ENCODE measurements around the gene THAP12. TPM values are rescaled to one million over a fixed set of nuclear protein-coding genes. Genes with fewer than 3 reads are reported as not detected.
A peak's percentile ranks its signal among the peaks of the same experiment; 100 is the strongest.

THAP12 gene
- 67.9 TPM for polyA plus RNA-seq (2012; ENCODE audit: insufficient read depth, insufficient read length, low read depth)

GRCh38 chr11:76380977-76381719 lies at the start of gene THAP12, which contains the start of gene GVQW3:
Gene THAP12 (minus strand): TSS chr11:76381132. CDS start chr11:76380836, 296 bp downstream.
Gene GVQW3 (plus strand): TSS chr11:76381323. CDS start chr11:76381829, 506 bp downstream.
- H3K9me3 ChIP-seq = no peaks in the 10 kb centered on the region
- DNase-seq = peak; percentile 99
- H3K27me3 ChIP-seq = no peaks in the 10 kb centered on the region
- no peaks in the 10 kb centered on the region; the same call in 1 of the 2 replicates for H3K36me3 ChIP-seq
- H3K4me1 ChIP-seq = no peaks in the 10 kb centered on the region; the same call in 1 of the 2 replicates
- TF ChIP-seq CTCF (IDR thresholded peaks at IDR 0.05; ENCODE audit: low read depth, low read length) = no peak
- H3K4me3 ChIP-seq (ENCODE audit: low read depth, low read length) = peak within 1 kb of the TSS; percentile 96

GRCh38 chr11:76426660-76427059 lies 45.7 kb upstream of the THAP12 start:
- Histone ChIP-seq H3K4me3 (ENCODE audit: low read depth, low read length) (no peak overlapping the region), H3K4me1 (no peaks in the 10 kb centered on the region), H3K9me3 (no peaks in the 10 kb centered on the region), H3K27me3 (no peaks in the 10 kb centered on the region), H3K36me3 (no peaks in the 10 kb centered on the region)
- TF ChIP-seq CTCF (IDR thresholded peaks at IDR 0.05; ENCODE audit: low read depth, low read length) = no peak
- DNase-seq = no peak

- TF ChIP-seq CTCF (IDR thresholded peaks at IDR 0.05; ENCODE audit: low read depth, low read length) = no peak
- H3K4me3 ChIP-seq (ENCODE audit: low read depth, low read length) = no peak overlapping the region
- no peaks in the 10 kb centered on the region for H3K27me3 ChIP-seq
- H3K9me3 ChIP-seq = no peaks in the 10 kb centered on the region
- no peak for DNase-seq
- H3K36me3 ChIP-seq = no peaks in the 10 kb centered on the region
- H3K4me1 ChIP-seq = no peaks in the 10 kb centered on the region
These were observed 44.0 kb upstream of the THAP12 start for GRCh38 chr11:76424891-76425290.

GRCh38 chr11:76424379-76424778 lies 43.4 kb upstream of the THAP12 start:
- Histone ChIP-seq H3K9me3 (no peaks in the 10 kb centered on the region), H3K4me3 (ENCODE audit: low read depth, low read length) (no peak overlapping the region), H3K36me3 (no peaks in the 10 kb centered on the region), H3K4me1 (no peaks in the 10 kb centered on the region), H3K27me3 (no peaks in the 10 kb centered on the region)
- no peak for DNase-seq
- no peak for TF ChIP-seq CTCF (IDR thresholded peaks at IDR 0.05; ENCODE audit: low read depth, low read length)

GRCh38 chr11:76419896-76420295 lies 39.0 kb upstream of the THAP12 start:
- peak; percentile 73 for TF ChIP-seq CTCF (IDR thresholded peaks at IDR 0.05; ENCODE audit: low read depth, low read length)
- Histone ChIP-seq H3K4me1 (peaks cover 11% of the 10 kb centered on the region), H3K27me3 (no peaks in the 10 kb centered on the region), H3K36me3 (no peaks in the 10 kb centered on the region), H3K4me3 (ENCODE audit: low read depth, low read length) (no peak overlapping the region), H3K9me3 (no peaks in the 10 kb centered on the region)
- peak; percentile 28 for DNase-seq

- no peak for TF ChIP-seq CTCF (IDR thresholded peaks at IDR 0.05; ENCODE audit: low read depth, low read length)
- peaks cover 14% of the 10 kb centered on the region for H3K4me1 ChIP-seq
- H3K27me3 ChIP-seq = no peaks in the 10 kb centered on the region
- H3K4me3 ChIP-seq (ENCODE audit: low read depth, low read length) = no peak overlapping the region
- DNase-seq = peak; percentile 19
- H3K36me3 ChIP-seq = no peaks in the 10 kb centered on the region
- H3K9me3 ChIP-seq = no peaks in the 10 kb centered on the region
These were observed 34.1 kb upstream of the THAP12 start for GRCh38 chr11:76415073-76415472.

Measured in BE2C (cell line).